HEK293T (cell line): Measurements from ENCODE around the gene CLIC3.

Experiments
- ARNT ChIP-seq: fragments of 450-650 bp; IDR thresholded peaks from 2 replicates; pipeline ENCODE4 v1.6.1; 2017; ENCODE audit warnings: mild to moderate bottlenecking
- FOXM1 ChIP-seq: fragments of 450-650 bp; IDR thresholded peaks from 2 replicates; pipeline ENCODE4 v1.6.1; 2017; ENCODE audit warnings: mild to moderate bottlenecking, borderline replicate concordance
- LEF1 ChIP-seq: fragments of 450-650 bp; IDR thresholded peaks from 2 replicates; pipeline ENCODE4 v1.6.1; 2017; ENCODE audit warnings: mild to moderate bottlenecking, borderline replicate concordance
- NFRKB ChIP-seq: fragments of 450-650 bp; IDR thresholded peaks from 2 replicates; pipeline ENCODE4 v1.6.1; 2016; ENCODE audit warnings: mild to moderate bottlenecking, moderate library complexity
- SP1 ChIP-seq: fragments of 450-650 bp; IDR thresholded peaks from 2 replicates; pipeline ENCODE4 v1.6.1; 2017
- ZNF384 ChIP-seq: fragments of 450-650 bp; IDR thresholded peaks from 2 replicates; pipeline ENCODE4 v1.6.1; 2016
- TF ChIP-seq, protein P1 (sequence below): fragments of 450-650 bp; IDR thresholded peaks from 2 replicates; pipeline ENCODE4 v1.6.1; 2016

DNA sequence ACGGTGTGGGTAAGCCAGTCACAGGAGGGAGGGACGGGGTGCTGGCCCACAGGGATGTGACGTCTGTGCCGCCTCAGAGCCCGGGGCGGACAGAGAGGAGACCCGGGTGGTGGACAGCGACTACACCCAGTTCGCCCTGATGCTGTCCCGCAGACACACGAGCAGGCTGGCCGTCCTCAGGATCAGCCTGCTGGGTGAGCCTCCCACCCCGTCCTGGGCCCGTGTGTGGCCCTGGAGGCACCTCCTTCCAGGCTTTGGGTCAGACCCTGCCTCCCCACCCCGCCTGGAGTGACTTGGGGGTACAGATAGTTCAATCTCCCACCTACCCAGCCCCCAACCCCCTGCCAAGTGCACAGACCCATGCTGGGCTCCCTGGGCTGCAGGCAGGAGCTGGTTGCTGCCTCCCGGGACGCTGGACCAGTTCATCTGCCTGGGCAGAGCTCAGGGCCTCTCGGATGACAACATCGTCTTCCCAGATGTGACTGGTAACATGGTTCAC, 42.5 kb downstream of the CLIC3 start:
- TF ChIP-seq ZNF384 (no peak), ARNT (no peak), SP1 (no peak), NFRKB (no peak), FOXM1 (no peak), LEF1 (no peak)
- TF ChIP-seq, protein P1, sequence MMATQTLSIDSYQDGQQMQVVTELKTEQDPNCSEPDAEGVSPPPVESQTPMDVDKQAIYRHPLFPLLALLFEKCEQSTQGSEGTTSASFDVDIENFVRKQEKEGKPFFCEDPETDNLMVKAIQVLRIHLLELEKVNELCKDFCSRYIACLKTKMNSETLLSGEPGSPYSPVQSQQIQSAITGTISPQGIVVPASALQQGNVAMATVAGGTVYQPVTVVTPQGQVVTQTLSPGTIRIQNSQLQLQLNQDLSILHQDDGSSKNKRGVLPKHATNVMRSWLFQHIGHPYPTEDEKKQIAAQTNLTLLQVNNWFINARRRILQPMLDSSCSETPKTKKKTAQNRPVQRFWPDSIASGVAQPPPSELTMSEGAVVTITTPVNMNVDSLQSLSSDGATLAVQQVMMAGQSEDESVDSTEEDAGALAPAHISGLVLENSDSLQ = no peak
